Upper lobe of left lung (tissue), 4 donors: ENCODE measurements around the gene NDUFAF8.

ENCODE experiments used
- EP300 ChIP-seq, 4 donors: sonication (generic); formaldehyde crosslinking; IDR thresholded peaks; one replicate each; pipeline ENCODE4 v1.5.1; 2017; ENCODE audit warnings: antibody characterized with exemption in 4 of 4, control low read depth in 2 of 4
- POLR2A ChIP-seq, 4 donors: fragments of 450-650 bp; IDR thresholded peaks; one replicate each; pipeline ENCODE4 v1.5.1; 2016 to 2017; ENCODE audit warnings: antibody characterized with exemption in 4 of 4, mild to moderate bottlenecking in 2 of 4
- POLR2AphosphoS5 ChIP-seq, 2 donors: sonication (generic); formaldehyde crosslinking; IDR thresholded peaks; one replicate each; pipeline ENCODE4 v1.5.1; 2017; ENCODE audit warnings: antibody characterized with exemption in 2 of 2
- TF ChIP-seq, protein P1 (sequence below), 6 experiments: fragments of 450-650 bp in 4 of 6; fragments of 200-600 bp in 2 of 6; sonication (generic) in 2 of 6; IDR thresholded peaks; one replicate each; pipeline ENCODE4 v1.5.1; 2016 to 2019; ENCODE audit warnings: antibody characterized with exemption in 6 of 6

DNA sequence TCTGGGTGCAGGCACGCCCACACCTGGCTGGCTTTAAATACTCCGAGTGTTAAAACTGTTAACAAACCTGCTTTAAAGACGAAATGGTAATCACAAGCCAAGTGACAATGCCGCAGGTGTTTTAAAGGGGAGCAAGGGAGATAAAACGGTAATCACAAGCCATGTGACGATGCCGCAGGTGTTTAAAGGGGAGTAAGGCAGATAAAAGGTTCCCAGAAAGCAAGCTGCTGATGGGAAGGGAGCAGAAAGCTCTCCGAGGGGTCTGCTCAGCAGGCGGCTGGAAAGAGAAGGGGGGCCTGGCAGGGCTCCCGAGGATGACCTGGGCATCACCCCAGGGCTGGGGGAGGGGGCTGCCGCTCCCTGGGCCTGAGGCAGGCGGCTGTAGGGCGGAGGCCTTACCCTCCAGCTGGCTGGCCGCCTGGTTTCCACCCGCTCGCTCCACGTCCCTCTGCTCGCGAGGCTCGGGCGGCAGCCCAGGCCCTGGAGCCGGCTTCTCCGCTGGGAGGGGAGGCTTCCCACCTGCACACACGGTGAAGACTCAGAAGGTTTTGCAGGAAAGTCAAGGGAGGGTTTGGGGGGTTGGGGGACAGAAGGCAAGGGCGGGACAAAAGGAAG lies 12.1 kb downstream of the NDUFAF8 start:
- TF ChIP-seq POLR2A (IDR thresholded peaks at IDR 0.05), result no peak
- TF ChIP-seq, protein P1, sequence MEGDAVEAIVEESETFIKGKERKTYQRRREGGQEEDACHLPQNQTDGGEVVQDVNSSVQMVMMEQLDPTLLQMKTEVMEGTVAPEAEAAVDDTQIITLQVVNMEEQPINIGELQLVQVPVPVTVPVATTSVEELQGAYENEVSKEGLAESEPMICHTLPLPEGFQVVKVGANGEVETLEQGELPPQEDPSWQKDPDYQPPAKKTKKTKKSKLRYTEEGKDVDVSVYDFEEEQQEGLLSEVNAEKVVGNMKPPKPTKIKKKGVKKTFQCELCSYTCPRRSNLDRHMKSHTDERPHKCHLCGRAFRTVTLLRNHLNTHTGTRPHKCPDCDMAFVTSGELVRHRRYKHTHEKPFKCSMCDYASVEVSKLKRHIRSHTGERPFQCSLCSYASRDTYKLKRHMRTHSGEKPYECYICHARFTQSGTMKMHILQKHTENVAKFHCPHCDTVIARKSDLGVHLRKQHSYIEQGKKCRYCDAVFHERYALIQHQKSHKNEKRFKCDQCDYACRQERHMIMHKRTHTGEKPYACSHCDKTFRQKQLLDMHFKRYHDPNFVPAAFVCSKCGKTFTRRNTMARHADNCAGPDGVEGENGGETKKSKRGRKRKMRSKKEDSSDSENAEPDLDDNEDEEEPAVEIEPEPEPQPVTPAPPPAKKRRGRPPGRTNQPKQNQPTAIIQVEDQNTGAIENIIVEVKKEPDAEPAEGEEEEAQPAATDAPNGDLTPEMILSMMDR (IDR thresholded peaks at IDR 0.05), result no peak
- TF ChIP-seq EP300 (IDR thresholded peaks at IDR 0.05), result no peak
- no peak for TF ChIP-seq POLR2AphosphoS5 (IDR thresholded peaks at IDR 0.05)
